Keratinocyte (primary cell): ENCODE data around the gene ITCH. TPM values are rescaled to one million over a fixed set of nuclear protein-coding genes. Genes with fewer than 3 reads are reported as not detected.

Experiments
- DNase-seq: peaks from one replicate; pipeline ENCODE4 v3.0.0-alpha.2; 2011; ENCODE audit warnings: low read depth, missing footprints, low spot score
- FAIRE-seq: peaks from 2 replicates; lab custom pipeline; 2011; peaks lifted over from hg19 to GRCh38; lab: Jason Lieb, UNC
- H2AFZ ChIP-seq: 2 replicates; pipeline ENCODE4 v1.6.0; 2012; ENCODE audit warnings: low read length, control low read depth, inconsistent platforms; ENCODE audit not compliant: control insufficient read depth
- H3K27ac ChIP-seq: 2 replicates; pipeline ENCODE4 v1.5.1; 2011; ENCODE audit warnings: low read length; ENCODE audit not compliant: control insufficient read depth, insufficient read depth
- H3K27me3 ChIP-seq: 3 replicates; pipeline ENCODE4 v1.6.0; 2011; ENCODE audit warnings: low read length; ENCODE audit not compliant: control insufficient read depth, insufficient read depth; ENCODE audit errors: extremely low read depth
- H3K36me3 ChIP-seq, 2 experiments: 2 replicates in 1 of 2; 3 replicates in 1 of 2; pipeline ENCODE4 v1.5.1; 2011; ENCODE audit warnings: low read length in 2 of 2, mild to moderate bottlenecking in 1 of 2; ENCODE audit not compliant: control insufficient read depth in 2 of 2, insufficient read depth in 2 of 2; ENCODE audit errors: extremely low read depth in 1 of 2
- H3K4me1 ChIP-seq: 3 replicates; pipeline ENCODE4 v1.5.1; 2011; ENCODE audit warnings: low read length; ENCODE audit not compliant: control insufficient read depth, insufficient read depth; ENCODE audit errors: extremely low read depth
- H3K4me2 ChIP-seq: 3 replicates; pipeline ENCODE4 v1.6.0; 2011; ENCODE audit warnings: low read depth, low read length; ENCODE audit not compliant: control insufficient read depth, insufficient read depth; ENCODE audit errors: extremely low read depth
- H3K4me3 ChIP-seq, 3 experiments: fragments of 200-600 bp in 1 of 3; sonication (generic) in 1 of 3; 2 replicates in 2 of 3; 3 replicates in 1 of 3; pipeline ENCODE4 v1.5.1; 2011 to 2016; ENCODE audit warnings: low read length in 3 of 3, mild to moderate bottlenecking in 3 of 3, control low read depth in 2 of 3, inconsistent platforms in 1 of 3, low read depth in 1 of 3, mixed read lengths in 1 of 3, mixed run types in 1 of 3, moderate library complexity in 1 of 3; ENCODE audit not compliant: control insufficient read depth in 2 of 3, insufficient read depth in 2 of 3; ENCODE audit errors: extremely low read depth in 1 of 3
- H3K79me2 ChIP-seq: 2 replicates; pipeline ENCODE4 v1.6.0; 2012; ENCODE audit warnings: low read length; ENCODE audit not compliant: control insufficient read depth, insufficient read depth
- H3K9ac ChIP-seq: 3 replicates; pipeline ENCODE4 v1.6.0; 2011; ENCODE audit warnings: low read length; ENCODE audit not compliant: control insufficient read depth, insufficient read depth; ENCODE audit errors: extremely low read depth
- H3K9me1 ChIP-seq: 3 replicates; pipeline ENCODE4 v1.6.0; 2011; ENCODE audit warnings: low read length; ENCODE audit not compliant: control insufficient read depth, insufficient read depth; ENCODE audit errors: extremely low read depth
- H3K9me3 ChIP-seq: 2 replicates; pipeline ENCODE4 v1.5.1; 2012; ENCODE audit warnings: low read depth, low read length; ENCODE audit not compliant: control insufficient read depth
- H4K20me1 ChIP-seq: 3 replicates; pipeline ENCODE4 v1.6.0; 2011; ENCODE audit warnings: low read length; ENCODE audit not compliant: control insufficient read depth, insufficient read depth; ENCODE audit errors: extremely low read depth
- CTCF ChIP-seq, 3 experiments: IDR thresholded peaks in 1 of 3; conservative IDR thresholded peaks in 1 of 3; optimal IDR thresholded peaks in 1 of 3; 2 replicates in 2 of 3; 3 replicates in 1 of 3; pipeline versions ENCODE3 to v1.5.1; 2011; ENCODE audit warnings: low read length in 3 of 3, mild to moderate bottlenecking in 3 of 3, moderate library complexity in 2 of 3, control low read depth in 1 of 3, inconsistent platforms in 1 of 3; ENCODE audit not compliant: insufficient read depth in 2 of 3; ENCODE audit errors: extremely low read depth in 1 of 3
- EZH2 ChIP-seq: IDR thresholded peaks from one replicate; pipeline ENCODE4 v1.6.1; 2012; ENCODE audit warnings: inconsistent platforms, mild to moderate bottlenecking, low read length, moderate library complexity
- dilution Hi-C: fragments of 300-500 bp; cut with MboI; formaldehyde crosslinking; loops from one replicate; pipeline ENCODE4 v1.7.0; 2020; ENCODE audit warnings: low sequenced_read_pairs; ENCODE audit not compliant: extremely low pct_ligation_motif_present
- polyA plus RNA-seq, 5 experiments: library from polyadenylated mRNA; depleted of rRNA in 3 of 5; stranded (reverse) in 3 of 5; stranded (forward) in 1 of 5; unstranded in 1 of 5; fragments of >200 nt; gene quantifications; 1 replicate in 1 of 5; 2 replicates in 3 of 5; 3 replicates in 1 of 5; pipeline versions ENCODE4 v1.2.1 to v1.2.3, GENCODE V29; 2011 to 2012; ENCODE audit warnings: missing spikeins in 2 of 5, low read depth in 1 of 5, low replicate concordance in 1 of 5
- small RNA-seq, 3 experiments: library from RNA; depleted of rRNA; stranded (forward); fragments of <200 nt; gene quantifications; one replicate each; pipeline ENCODE3, GENCODE V24; 2012; ENCODE audit warnings: low read depth in 3 of 3, low replicate concordance in 1 of 3; ENCODE audit not compliant: insufficient read length in 3 of 3

Gene ITCH
- polyA plus RNA-seq, 1 donor (not counting 4 experiments of a cell fraction or from before 2014, with no cell fraction given), result 42.5 TPM

GRCh38 chr20:34560141-34560523 lies 197.1 kb downstream of the ITCH start:
- H3K4me2 ChIP-seq, result no peak overlapping the region
- no peak for DNase-seq
- peaks cover 6% of the 10 kb centered on the region for H3K4me1 ChIP-seq
- TF ChIP-seq CTCF (optimal IDR thresholded peaks at IDR 0.05 in 1 of 3, IDR thresholded peaks at IDR 0.05 in 1 of 3, conservative IDR thresholded peaks at IDR 0.05 in 1 of 3; ENCODE audit: extremely low read depth in 1 of 3, insufficient read depth in 2 of 3, low read length in 3 of 3), result no peak
- TF ChIP-seq EZH2, result no peak
- H3K36me3 ChIP-seq, result no peaks in the 10 kb centered on the region
- no peak overlapping the region for H2AFZ ChIP-seq
- no peak overlapping the region for H3K4me3 ChIP-seq
- no peak overlapping the region for H3K9ac ChIP-seq
- H3K79me2 ChIP-seq, result no peaks in the 10 kb centered on the region
- H3K9me3 ChIP-seq, result no peaks in the 10 kb centered on the region
- no peak overlapping the region for H3K27ac ChIP-seq
- no peaks in the 10 kb centered on the region for H3K9me1 ChIP-seq
- dilution Hi-C loops, result no loop called here
- no peaks in the 10 kb centered on the region for H4K20me1 ChIP-seq
- no peaks in the 10 kb centered on the region for H3K27me3 ChIP-seq
- FAIRE-seq, result no peak

GRCh38 chr20:34560614-34561013 lies 197.5 kb downstream of the ITCH start:
- DNase-seq, result no peak
- H3K9me1 ChIP-seq, result no peaks in the 10 kb centered on the region
- no peak overlapping the region for H3K9ac ChIP-seq
- no peaks in the 10 kb centered on the region for H3K27me3 ChIP-seq
- dilution Hi-C loops, result no loop called here
- TF ChIP-seq EZH2, result no peak
- TF ChIP-seq CTCF (optimal IDR thresholded peaks at IDR 0.05 in 1 of 3, IDR thresholded peaks at IDR 0.05 in 1 of 3, conservative IDR thresholded peaks at IDR 0.05 in 1 of 3; ENCODE audit: extremely low read depth in 1 of 3, insufficient read depth in 2 of 3, low read length in 3 of 3), result no peak
- H3K9me3 ChIP-seq, result no peaks in the 10 kb centered on the region
- H3K79me2 ChIP-seq, result no peaks in the 10 kb centered on the region
- H3K4me2 ChIP-seq, result no peak overlapping the region
- H2AFZ ChIP-seq, result no peak overlapping the region
- peaks cover 6% of the 10 kb centered on the region for H3K4me1 ChIP-seq
- H3K27ac ChIP-seq, result no peak overlapping the region
- no peaks in the 10 kb centered on the region for H4K20me1 ChIP-seq
- no peak for FAIRE-seq
- no peaks in the 10 kb centered on the region for H3K36me3 ChIP-seq
- no peak overlapping the region for H3K4me3 ChIP-seq

Small RNAs within 50 kb of the gene (small RNA-seq; reads per million reads assigned to genes)
- gene AL356299.1, result 0 reads per million in 3 experiments
- gene MIR644A, result 0 reads per million in 3 experiments
- 0 reads per million in 3 experiments for gene RF00019

Other genes with a start within 250 kb of the ITCH start
- not detected in 3 replicates for gene ASIP, start 121.8 kb upstream of the ITCH start, polyA plus RNA-seq
- 320 to 367 TPM (median 348 TPM) in 3 replicates for gene AHCY, start 59.9 kb upstream of the ITCH start, polyA plus RNA-seq
- 126 to 227 TPM (median 156 TPM) in 3 replicates for gene DYNLRB1, start 153.1 kb downstream of the ITCH start, polyA plus RNA-seq
- gene MAP1LC3A, start 195.4 kb downstream of the ITCH start, polyA plus RNA-seq, result 1.7 to 2.9 TPM (median 2.2 TPM) in 3 replicates